IMR-90 (cell line): ENCODE data around the gene ESRRB.

Experiments
- CEBPB ChIP-seq: IDR thresholded peaks from 2 replicates; pipeline ENCODE4 v1.6.1; 2012; ENCODE audit warnings: low read depth, low read length, improper control_type of control experiment
- CTCF ChIP-seq: conservative IDR thresholded peaks from 2 replicates; pipeline ENCODE4 v1.5.1; 2012; ENCODE audit warnings: mild to moderate bottlenecking, low read depth, low read length, improper control_type of control experiment
- FOS ChIP-seq: fragments of 150-350 bp; IDR thresholded peaks from 2 replicates; pipeline ENCODE4 v1.6.1; 2016; ENCODE audit warnings: low read depth, low read length
- MAFK ChIP-seq: IDR thresholded peaks from 2 replicates; pipeline ENCODE4 v1.6.1; 2012; ENCODE audit warnings: low read depth, low read length, improper control_type of control experiment
- MAZ ChIP-seq: IDR thresholded peaks from 2 replicates; pipeline ENCODE4 v1.6.1; 2012; ENCODE audit warnings: low read depth, mild to moderate bottlenecking, low read length, improper control_type of control experiment, moderate library complexity, borderline replicate concordance
- POLR2A ChIP-seq: IDR thresholded peaks from 2 replicates; pipeline ENCODE4 v1.6.1; 2012; ENCODE audit warnings: mild to moderate bottlenecking, low read depth, low read length
- RAD21 ChIP-seq: IDR thresholded peaks from 2 replicates; pipeline ENCODE4 v1.6.1; 2012; ENCODE audit warnings: low read length, improper control_type of control experiment
- RFX5 ChIP-seq: IDR thresholded peaks from 2 replicates; pipeline ENCODE4 v1.8.0; 2012; ENCODE audit warnings: low read depth, mild to moderate bottlenecking, low read length, moderate library complexity
- SMC3 ChIP-seq: fragments of 150-350 bp; IDR thresholded peaks from 2 replicates; pipeline ENCODE4 v1.6.1; 2016; ENCODE audit warnings: low read depth, mild to moderate bottlenecking, antibody characterized with exemption, low read length, moderate library complexity

- TF ChIP-seq CTCF (no peak), RFX5 (no peak), POLR2A (no peak), MAFK (no peak), MAZ (no peak), FOS (no peak), SMC3 (no peak), RAD21 (no peak), CEBPB (no peak)
These were observed 123.5 kb downstream of the ESRRB start for GRCh38 chr14:76499399-76499798.
